Stimulated activated CD4-positive, alpha-beta T cell treated with anti-CD3 and anti-CD28 coated beads, Interleukin-12 subunit alpha, Interleukin-12 subunit beta, amount 100 ng/mL, for 4 hours (primary cell): Measurements from ENCODE around the gene MKI67.
"Not testable (repeated sequence)": the region's sequence is repeated elsewhere in the genome, so short reads cannot be mapped to it uniquely, and the experiment has no call there.

ENCODE experiments used
- DNase-seq: peaks from one replicate; pipeline ENCODE4 v3.0.0-alpha.2; 2020

MKI67 gene, protein sequence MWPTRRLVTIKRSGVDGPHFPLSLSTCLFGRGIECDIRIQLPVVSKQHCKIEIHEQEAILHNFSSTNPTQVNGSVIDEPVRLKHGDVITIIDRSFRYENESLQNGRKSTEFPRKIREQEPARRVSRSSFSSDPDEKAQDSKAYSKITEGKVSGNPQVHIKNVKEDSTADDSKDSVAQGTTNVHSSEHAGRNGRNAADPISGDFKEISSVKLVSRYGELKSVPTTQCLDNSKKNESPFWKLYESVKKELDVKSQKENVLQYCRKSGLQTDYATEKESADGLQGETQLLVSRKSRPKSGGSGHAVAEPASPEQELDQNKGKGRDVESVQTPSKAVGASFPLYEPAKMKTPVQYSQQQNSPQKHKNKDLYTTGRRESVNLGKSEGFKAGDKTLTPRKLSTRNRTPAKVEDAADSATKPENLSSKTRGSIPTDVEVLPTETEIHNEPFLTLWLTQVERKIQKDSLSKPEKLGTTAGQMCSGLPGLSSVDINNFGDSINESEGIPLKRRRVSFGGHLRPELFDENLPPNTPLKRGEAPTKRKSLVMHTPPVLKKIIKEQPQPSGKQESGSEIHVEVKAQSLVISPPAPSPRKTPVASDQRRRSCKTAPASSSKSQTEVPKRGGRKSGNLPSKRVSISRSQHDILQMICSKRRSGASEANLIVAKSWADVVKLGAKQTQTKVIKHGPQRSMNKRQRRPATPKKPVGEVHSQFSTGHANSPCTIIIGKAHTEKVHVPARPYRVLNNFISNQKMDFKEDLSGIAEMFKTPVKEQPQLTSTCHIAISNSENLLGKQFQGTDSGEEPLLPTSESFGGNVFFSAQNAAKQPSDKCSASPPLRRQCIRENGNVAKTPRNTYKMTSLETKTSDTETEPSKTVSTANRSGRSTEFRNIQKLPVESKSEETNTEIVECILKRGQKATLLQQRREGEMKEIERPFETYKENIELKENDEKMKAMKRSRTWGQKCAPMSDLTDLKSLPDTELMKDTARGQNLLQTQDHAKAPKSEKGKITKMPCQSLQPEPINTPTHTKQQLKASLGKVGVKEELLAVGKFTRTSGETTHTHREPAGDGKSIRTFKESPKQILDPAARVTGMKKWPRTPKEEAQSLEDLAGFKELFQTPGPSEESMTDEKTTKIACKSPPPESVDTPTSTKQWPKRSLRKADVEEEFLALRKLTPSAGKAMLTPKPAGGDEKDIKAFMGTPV (N-terminal part only)

DNA sequence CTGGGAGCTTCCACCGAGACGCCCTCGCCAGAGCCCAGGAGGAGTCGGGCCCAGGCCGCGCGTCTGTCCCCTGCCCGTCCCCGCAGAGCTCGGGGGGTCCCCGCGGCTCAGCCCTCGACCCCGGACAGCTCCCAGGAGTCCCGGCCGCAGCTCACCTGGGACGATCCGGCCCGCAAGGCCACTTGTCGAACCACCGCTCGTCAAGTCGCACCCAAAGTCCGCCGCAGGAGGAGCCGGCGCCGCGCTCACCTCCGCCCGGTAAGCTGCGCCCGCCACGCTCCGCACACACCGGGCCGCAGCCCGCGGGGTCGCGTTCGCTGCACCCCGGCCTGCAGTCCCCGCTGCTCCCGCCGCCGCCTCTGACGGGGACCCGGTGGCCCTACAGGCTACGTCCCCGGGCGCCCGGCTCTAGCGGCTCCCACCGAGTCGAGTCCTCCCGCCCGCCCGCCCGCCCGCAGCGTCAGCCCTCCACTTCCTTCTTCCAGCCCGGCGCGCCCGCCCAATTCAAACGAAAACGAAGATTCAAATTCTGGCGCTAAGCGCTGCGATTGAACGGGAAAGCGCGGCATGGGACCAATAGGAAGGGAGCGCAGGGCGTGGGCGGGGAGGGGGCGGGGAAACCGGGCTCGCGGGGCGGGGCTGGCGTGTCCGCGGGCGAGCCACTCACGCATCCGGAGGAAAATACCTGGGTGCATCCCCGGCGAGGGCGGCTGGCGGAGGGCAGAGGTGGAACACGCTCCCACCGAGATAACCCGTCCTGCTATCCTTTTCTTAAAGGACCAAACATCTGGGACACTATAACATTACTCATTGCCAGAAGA is at the start of gene MKI67:
TSS of gene MKI67 (minus strand) at position 480 of the 821 bp plus-strand sequence. CDS start 756 bp downstream, outside the sequence.
- peak; percentile 92 for DNase-seq

- DNase-seq, result no peak
Observed at GRCh38 chr10:128174581-128175559, 48.6 kb upstream of the MKI67 start.

DNA sequence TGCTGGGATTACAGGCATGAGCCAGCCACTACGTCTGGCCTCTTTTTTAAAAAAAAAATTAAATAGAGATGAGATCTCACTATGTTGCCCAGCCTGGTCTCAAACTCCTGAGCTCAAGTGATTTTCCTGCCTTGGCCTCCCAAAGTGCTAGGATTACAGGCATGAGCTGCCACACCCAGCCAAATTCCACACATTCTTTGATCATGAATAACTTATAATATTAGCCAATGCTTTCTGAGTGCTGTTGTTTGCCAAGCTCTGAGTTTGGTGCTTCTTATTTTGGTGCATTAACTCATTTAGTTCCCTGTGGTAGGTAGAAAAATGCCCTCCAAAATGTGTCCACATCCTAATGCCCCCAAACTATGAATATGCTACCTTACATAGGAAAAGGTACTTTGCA is 47.2 kb upstream of the MKI67 start:
- DNase-seq, result no peak

DNA sequence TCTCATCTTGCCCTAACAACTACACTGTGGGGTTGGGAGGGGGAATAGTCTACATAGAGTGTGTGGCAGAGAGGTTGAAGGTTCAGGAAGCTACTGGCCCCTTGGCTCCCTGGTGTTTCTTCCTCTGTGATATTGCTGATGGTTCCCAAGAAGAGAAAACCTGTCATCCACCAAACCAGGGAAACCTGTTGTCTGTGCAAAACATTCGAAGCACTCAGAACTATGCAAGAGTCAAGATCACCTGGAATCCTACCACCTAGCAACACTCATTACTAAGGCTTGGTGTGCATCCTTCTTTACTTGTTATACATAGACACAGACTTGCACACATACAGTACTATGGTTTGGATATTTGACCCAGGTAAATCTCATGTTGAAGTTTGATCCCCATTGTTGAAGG is 46.5 kb upstream of the MKI67 start:
- no peak for DNase-seq

- no peak for DNase-seq
Observed at GRCh38 chr10:128169811-128170379, 43.7 kb upstream of the MKI67 start.

GRCh38 chr10:128167926-128168520 is 41.8 kb upstream of the MKI67 start:
- DNase-seq, result no peak

DNA sequence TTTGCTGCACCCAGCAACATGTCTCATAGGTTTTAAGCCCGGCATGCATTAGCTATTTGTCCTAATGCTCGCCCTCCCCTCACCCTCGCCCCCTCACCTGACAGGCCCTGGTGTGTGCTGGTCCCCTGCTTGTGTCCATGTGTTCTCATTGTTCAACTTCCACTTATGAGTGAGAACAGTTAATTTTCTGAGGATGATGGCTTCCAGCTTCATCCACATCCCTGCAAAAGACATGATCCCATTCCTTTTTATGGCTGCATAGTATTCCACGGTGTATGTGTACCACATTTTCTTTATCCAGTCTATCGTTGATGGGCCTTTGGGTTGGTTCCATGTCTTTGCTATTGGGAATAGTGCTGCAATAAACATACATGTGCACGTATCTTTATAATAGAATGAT is 40.9 kb upstream of the MKI67 start:
- not testable (repeated sequence) for DNase-seq

DNA sequence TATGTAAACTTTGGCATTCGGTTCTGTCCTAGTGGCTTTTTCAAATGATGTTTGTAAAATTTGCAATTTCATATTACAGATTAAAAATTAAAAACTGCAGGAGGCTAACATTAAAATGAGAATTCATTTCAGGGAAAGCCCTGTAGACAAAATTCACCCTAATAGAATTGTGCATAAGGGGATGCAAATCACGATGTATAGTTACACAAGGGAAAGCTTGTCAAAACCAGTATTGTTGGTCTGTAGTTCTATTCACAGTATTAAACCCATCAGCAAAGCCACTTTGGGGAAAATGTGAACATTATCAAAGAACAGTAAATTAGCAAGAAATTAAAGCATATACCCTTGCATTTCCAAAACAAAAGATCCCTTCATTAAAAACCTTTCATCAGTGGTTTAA is 39.9 kb upstream of the MKI67 start:
- no peak for DNase-seq

GRCh38 chr10:128165536-128165935 is 39.3 kb upstream of the MKI67 start:
- DNase-seq, result no peak

DNA sequence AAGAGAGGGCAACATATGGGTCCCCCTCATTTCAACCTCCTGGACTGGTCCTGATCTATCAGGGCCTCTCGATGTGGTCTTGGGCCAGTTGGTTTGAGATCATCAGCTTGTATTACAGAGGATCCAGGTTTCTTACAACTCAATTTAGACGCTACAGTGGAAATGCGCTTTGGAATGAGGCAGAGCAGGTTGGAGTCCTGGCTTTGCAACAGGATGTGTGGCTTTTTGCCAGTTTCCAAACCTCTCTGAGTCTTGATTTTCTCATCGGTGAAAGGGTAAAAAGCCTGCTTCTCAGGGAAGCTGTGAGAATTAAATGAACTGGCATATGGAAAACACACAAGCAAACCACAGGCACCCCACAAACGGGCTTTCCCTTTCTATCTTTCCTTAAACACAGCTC is 37.5 kb upstream of the MKI67 start:
- no peak for DNase-seq

DNA sequence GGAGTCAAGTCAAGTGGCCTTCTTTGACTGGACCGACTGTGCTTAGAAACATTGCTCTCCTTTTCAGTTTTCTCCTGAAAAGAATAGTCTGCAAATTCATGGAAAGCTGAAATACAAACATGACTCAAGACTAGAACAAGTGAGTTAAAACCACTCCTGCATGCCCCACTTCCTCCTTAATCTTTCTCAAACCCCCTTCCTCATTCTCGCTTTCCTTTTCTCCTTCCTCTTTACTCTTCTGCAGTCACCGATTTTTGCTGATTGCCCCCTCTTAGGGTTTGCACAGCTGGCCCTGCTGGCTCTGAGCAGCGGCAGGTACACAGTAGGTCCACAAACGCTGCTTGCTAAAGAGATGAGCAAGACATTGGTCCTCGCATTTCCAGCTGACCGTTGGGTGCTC is 34.8 kb upstream of the MKI67 start:
- no peak for DNase-seq

- DNase-seq, result no peak
Observed at GRCh38 chr10:128160297-128160711, 34.1 kb upstream of the MKI67 start.

- no peak for DNase-seq
Observed at GRCh38 chr10:128158021-128158795, 32.0 kb upstream of the MKI67 start.

DNA sequence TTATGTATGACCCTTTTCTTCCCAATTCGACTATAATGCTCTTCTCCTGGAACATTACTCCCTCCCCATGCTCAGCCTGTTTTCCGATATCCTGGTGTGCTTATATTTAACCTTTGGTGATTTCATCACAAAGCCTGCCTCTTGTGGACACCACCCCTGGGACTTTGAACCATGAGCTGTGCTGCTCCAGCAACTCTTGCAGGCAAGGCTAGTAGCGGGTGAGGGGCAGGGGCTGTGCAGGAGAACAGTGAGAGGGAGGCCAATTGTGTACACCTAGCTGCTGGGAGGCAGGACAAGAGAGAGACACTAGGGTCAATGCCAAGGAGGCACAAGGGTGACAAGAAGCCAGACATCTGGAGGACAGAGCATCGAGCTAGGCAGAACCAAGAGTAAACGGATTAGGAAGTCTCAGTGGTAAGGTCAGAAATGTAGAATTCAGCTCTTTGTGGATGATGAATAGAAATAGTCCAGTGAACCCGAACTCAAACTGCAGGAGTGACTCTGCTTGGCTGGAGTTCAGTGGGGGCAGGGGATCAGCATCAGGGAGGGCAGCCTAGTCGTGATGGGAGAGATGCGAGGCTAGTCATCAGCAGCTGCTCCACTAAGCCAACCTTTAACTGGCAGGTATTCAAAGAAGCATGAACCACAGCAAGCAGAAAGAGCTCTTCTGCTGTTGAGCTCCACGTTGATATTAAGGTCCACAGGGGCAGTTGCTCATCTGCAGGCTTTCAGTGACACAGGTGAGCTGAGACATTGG is 31.0 kb upstream of the MKI67 start:
- DNase-seq, result no peak

DNA sequence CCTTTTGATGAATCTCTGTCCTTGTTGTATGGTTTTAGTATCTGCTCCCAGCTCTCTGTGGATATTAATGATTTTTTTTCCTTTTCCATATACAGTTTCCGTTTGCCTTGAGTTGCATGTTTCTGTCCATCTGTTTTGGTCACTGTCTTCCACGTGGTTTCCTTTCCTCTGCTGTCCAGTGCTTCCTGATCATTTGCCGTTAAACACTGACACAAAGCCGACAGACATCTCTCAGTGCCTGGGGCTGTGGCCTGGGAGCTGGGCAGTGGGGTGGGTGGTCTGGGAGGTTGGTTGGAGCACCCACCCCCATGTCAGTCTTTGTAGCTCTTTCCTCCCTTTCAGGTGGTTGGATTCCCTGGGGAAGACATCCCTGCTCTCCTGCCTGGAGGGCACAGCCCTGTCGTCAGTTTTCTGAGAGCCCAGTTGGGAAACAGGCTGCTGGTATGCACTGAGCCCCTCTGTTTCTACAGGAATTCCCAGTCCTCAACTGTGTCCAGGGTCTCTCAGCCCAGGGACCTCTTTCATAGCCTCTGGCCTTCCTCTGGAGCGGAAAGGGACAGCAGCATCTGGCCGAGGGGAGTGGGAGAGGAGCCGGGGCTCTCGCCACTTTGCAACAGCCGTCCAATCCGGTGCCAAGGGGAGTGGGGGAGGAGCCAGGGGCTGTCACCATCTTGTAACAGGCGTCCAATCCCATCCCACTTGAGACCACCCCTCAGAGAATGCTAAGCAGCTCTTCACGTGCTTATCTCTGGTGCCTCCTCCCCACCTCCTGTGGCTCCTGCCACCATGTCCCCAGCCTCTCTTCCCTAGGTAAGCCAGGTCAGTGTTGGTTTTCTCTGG is 26.7 kb upstream of the MKI67 start:
- no peak for DNase-seq

- DNase-seq, result no peak
Observed at GRCh38 chr10:128151031-128151430, 24.8 kb upstream of the MKI67 start.

- no peak for DNase-seq
Observed at GRCh38 chr10:128150561-128150960, 24.3 kb upstream of the MKI67 start.

DNA sequence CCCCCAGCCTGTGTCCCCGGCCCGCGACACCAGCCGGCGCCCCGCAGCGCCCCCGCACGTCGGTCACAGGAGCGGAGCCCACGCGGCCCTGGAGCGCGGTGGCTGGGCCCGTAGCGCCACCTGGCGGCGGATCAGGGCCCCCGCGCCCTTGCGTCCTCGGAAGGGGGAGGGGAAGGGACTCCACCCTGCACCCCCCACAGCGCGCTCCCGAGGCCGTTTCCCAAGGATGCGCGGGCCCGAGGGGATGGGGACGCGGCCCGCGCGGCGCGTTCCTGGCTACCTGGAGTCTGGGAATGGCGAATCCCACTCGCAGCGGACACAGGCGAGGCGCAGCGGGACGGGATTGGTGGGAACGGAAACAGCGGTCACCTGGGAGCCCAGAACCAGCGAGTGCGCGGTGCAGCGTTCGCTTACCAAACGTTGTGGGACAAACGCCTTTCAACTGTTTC is 23.8 kb upstream of the MKI67 start:
- peak; percentile 75 for DNase-seq
